ENCODE results near the gene GLRA1.

GLRA1 gene

DNA sequence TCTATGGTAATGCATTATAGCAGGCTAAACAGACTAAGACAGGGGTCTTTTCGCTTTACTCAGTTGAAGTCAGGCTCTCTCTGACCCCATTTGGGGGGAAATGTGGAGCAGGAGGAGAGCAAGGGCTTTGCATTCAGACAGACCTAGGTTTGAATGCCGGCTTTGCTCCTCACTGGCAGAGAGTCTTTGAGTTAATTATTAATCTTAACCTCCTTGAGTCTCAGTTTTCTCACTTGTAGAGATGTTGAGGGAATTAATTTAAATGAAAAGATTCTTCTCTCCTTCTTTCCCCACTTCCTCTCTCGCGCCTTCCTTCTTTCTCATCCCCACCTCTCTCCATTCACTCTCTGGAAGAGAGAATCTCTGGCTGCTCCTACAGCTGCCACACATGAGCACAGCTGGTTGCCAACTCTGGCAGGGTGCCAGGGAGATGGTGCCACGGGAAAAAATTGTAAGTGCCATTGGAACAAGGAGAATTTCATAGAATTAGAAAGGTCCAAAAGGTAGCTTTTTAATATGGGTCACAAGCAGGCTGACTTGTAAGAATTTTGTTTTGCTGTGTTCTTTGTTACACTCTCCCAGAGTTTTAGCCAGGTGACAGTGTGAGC lies 25.2 kb upstream of the GLRA1 start:
- ChIA-PET CTCF (no interaction called here), POLR2A (no interaction called here)
- TF ChIP-seq ZNF384 (IDR thresholded peaks at IDR 0.05) (no peak), FOXA1 (IDR thresholded peaks at IDR 0.05) (no peak), TARDBP (IDR thresholded peaks at IDR 0.05) (no peak), FOXM1 (IDR thresholded peaks at IDR 0.05; ENCODE audit: borderline replicate concordance) (no peak), LEF1 (IDR thresholded peaks at IDR 0.05; ENCODE audit: borderline replicate concordance) (no peak), HDGF (IDR thresholded peaks at IDR 0.05; ENCODE audit: borderline replicate concordance) (no peak), ARNT (IDR thresholded peaks at IDR 0.05) (no peak), ELF4 (IDR thresholded peaks at IDR 0.05) (no peak), NFRKB (IDR thresholded peaks at IDR 0.05) (no peak), L3MBTL2 (conservative IDR thresholded peaks at IDR 0.05) (no peak), BHLHE40 (IDR thresholded peaks at IDR 0.05; ENCODE audit: borderline replicate concordance) (no peak), SUZ12 (IDR thresholded peaks at IDR 0.05) (no peak), SP1 (IDR thresholded peaks at IDR 0.05) (no peak), CTBP1 (IDR thresholded peaks at IDR 0.05; ENCODE audit: borderline replicate concordance) (no peak), FOXK2 (IDR thresholded peaks at IDR 0.05) (no peak)
- TF ChIP-seq, protein P1, sequence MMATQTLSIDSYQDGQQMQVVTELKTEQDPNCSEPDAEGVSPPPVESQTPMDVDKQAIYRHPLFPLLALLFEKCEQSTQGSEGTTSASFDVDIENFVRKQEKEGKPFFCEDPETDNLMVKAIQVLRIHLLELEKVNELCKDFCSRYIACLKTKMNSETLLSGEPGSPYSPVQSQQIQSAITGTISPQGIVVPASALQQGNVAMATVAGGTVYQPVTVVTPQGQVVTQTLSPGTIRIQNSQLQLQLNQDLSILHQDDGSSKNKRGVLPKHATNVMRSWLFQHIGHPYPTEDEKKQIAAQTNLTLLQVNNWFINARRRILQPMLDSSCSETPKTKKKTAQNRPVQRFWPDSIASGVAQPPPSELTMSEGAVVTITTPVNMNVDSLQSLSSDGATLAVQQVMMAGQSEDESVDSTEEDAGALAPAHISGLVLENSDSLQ (IDR thresholded peaks at IDR 0.05): no peak
- DNase-seq (ENCODE audit: extremely low spot score): no peak

DNA sequence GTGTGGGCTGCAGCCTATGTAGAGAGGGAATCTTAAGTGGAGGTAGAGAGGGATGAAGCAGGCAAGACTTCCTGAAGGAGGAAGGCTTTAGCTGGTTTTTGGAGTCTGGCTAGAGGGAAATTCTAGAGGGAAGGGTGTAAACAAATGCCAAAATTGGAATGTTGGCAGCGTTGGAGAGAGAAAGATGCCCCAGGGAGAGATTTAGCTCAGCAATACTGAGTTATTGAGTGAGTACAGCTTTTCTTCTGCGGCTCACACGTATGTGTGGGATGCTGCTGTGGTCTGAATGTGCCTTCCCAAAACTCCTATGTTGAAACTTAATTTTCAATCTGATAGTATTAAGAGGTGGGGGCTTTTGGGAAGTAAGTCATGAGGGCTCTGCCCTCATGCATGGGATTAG lies 24.5 kb upstream of the GLRA1 start:
- TF ChIP-seq HDGF (IDR thresholded peaks at IDR 0.05; ENCODE audit: borderline replicate concordance): no peak
- no peak for TF ChIP-seq NFRKB (IDR thresholded peaks at IDR 0.05)
- no peak for TF ChIP-seq ELF4 (IDR thresholded peaks at IDR 0.05)
- no peak for TF ChIP-seq SUZ12 (IDR thresholded peaks at IDR 0.05)
- no peak for TF ChIP-seq ARNT (IDR thresholded peaks at IDR 0.05)
- ChIA-PET CTCF (no interaction called here), POLR2A (no interaction called here)
- DNase-seq (ENCODE audit: extremely low spot score): no peak

DNA sequence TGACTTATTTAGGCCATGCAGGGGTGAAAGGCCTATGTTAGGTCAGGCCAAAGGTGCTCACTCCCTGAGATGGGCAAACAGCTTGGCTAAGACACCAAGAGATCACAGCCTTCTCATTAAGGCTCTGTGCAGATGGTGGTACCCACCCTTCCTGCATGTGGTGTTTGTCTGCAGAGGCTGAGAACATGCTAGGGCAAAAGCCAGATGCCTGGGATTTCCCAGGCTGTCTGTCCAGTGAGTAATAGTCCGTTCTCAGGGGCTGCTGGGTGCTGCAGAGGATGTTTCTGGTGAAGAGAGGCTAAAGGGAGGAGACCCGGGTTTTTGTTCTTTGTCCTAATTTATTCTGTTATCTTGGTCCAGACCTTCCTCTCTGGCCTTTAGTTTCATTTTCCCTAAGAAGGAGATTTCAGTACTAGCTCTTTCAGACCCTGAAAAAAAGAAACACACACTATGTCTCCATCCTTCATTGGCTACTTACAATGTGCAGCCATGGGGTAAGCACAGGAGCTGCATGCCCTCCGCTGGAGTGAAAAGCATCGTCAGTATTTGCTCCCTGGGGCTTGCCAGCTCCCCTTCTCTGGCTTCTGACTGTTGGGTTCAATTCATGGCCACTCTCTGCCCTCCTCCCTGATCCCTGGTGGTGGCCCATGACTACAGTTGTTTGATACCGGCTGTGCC lies 23.4 kb upstream of the GLRA1 start:
- ChIA-PET CTCF (no interaction called here), POLR2A (no interaction called here)
- no peak for DNase-seq (ENCODE audit: extremely low spot score)
- TF ChIP-seq FOXK2 (IDR thresholded peaks at IDR 0.05): no peak
- TF ChIP-seq CTBP1 (IDR thresholded peaks at IDR 0.05; ENCODE audit: borderline replicate concordance): no peak
- no peak for TF ChIP-seq NFRKB (IDR thresholded peaks at IDR 0.05)
- no peak for TF ChIP-seq TARDBP (IDR thresholded peaks at IDR 0.05)
- TF ChIP-seq LEF1 (IDR thresholded peaks at IDR 0.05; ENCODE audit: borderline replicate concordance): no peak
- no peak for TF ChIP-seq SUZ12 (IDR thresholded peaks at IDR 0.05)
- no peak for TF ChIP-seq HDGF (IDR thresholded peaks at IDR 0.05; ENCODE audit: borderline replicate concordance)
- no peak for TF ChIP-seq FOXA1 (IDR thresholded peaks at IDR 0.05)
- no peak for TF ChIP-seq BHLHE40 (IDR thresholded peaks at IDR 0.05; ENCODE audit: borderline replicate concordance)
- TF ChIP-seq FOXM1 (IDR thresholded peaks at IDR 0.05; ENCODE audit: borderline replicate concordance): no peak
- no peak for TF ChIP-seq L3MBTL2 (conservative IDR thresholded peaks at IDR 0.05)
- TF ChIP-seq ARNT (IDR thresholded peaks at IDR 0.05): no peak

DNA sequence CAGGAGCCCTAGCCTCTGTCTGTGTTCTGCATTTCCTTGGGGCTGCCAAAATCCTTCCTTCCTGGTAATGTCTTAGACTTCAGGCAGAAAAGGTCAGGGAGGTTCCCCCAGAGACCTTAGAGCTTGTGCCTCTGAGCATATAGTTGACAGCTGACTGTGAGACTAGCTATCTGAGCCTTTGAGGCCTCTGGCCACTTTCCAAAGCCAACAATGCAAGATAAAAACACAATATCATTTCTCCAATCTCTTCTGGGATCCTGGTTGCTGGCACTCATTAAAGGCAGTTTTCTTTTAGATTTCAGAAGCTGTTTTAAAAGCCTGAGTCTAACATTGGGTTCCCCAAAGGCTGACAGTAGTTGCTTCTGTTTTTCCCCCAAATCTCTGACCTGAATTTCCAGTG lies 13.2 kb upstream of the GLRA1 start:
- CTCF ChIA-PET: no interaction called here
- DNase-seq (ENCODE audit: extremely low spot score): no peak
- POLR2A ChIA-PET: no interaction called here
- TF ChIP-seq SP1 (IDR thresholded peaks at IDR 0.05) (no peak), NFRKB (IDR thresholded peaks at IDR 0.05) (no peak), SUZ12 (IDR thresholded peaks at IDR 0.05) (no peak), ZNF384 (IDR thresholded peaks at IDR 0.05) (no peak), FOXK2 (IDR thresholded peaks at IDR 0.05) (no peak), FOXM1 (IDR thresholded peaks at IDR 0.05; ENCODE audit: borderline replicate concordance) (no peak), HDGF (IDR thresholded peaks at IDR 0.05; ENCODE audit: borderline replicate concordance) (no peak), LEF1 (IDR thresholded peaks at IDR 0.05; ENCODE audit: borderline replicate concordance) (no peak), ELF4 (IDR thresholded peaks at IDR 0.05) (no peak), FOXA1 (IDR thresholded peaks at IDR 0.05) (no peak), ARNT (IDR thresholded peaks at IDR 0.05) (no peak), L3MBTL2 (conservative IDR thresholded peaks at IDR 0.05) (no peak), TARDBP (IDR thresholded peaks at IDR 0.05) (no peak), CTBP1 (IDR thresholded peaks at IDR 0.05; ENCODE audit: borderline replicate concordance) (no peak), BHLHE40 (IDR thresholded peaks at IDR 0.05; ENCODE audit: borderline replicate concordance) (no peak)
- TF ChIP-seq, protein P1 (IDR thresholded peaks at IDR 0.05): no peak

DNA sequence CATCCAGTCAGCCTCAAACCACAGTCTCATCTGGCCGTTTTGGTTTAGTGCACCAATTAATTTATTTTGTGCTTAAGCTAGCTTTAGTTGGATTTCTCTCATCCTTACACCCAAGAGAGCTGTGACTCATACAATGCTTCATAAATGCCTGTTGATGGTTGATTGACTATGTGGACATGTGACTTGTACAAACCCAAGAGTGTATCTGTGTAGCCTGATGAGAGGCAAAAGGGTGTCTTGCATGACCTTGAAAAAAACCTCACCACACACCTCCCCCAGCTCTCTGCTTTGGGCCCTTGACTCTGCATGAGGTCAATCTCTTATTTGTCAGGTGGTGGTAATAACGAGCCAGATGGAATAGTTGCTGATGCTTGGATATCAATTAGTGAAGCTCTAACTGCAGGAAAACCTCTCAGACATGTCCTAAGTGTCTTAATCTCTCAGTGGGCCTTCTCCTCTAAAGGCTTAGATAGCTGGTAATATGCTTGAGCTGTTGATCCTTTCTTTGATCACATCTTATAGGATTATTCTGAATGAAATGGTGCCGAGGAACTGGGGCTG lies 10.6 kb upstream of the GLRA1 start:
- TF ChIP-seq SP1 (IDR thresholded peaks at IDR 0.05) (no peak), FOXM1 (IDR thresholded peaks at IDR 0.05; ENCODE audit: borderline replicate concordance) (no peak), ZNF384 (IDR thresholded peaks at IDR 0.05) (no peak), SUZ12 (IDR thresholded peaks at IDR 0.05) (no peak), ELF4 (IDR thresholded peaks at IDR 0.05) (no peak), FOXK2 (IDR thresholded peaks at IDR 0.05) (no peak), NFRKB (IDR thresholded peaks at IDR 0.05) (no peak), CTBP1 (IDR thresholded peaks at IDR 0.05; ENCODE audit: borderline replicate concordance) (no peak), L3MBTL2 (conservative IDR thresholded peaks at IDR 0.05) (no peak), BHLHE40 (IDR thresholded peaks at IDR 0.05; ENCODE audit: borderline replicate concordance) (no peak), TARDBP (IDR thresholded peaks at IDR 0.05) (no peak), LEF1 (IDR thresholded peaks at IDR 0.05; ENCODE audit: borderline replicate concordance) (no peak), ARNT (IDR thresholded peaks at IDR 0.05) (no peak), FOXA1 (IDR thresholded peaks at IDR 0.05) (no peak), HDGF (IDR thresholded peaks at IDR 0.05; ENCODE audit: borderline replicate concordance) (no peak)
- TF ChIP-seq, protein P1 (IDR thresholded peaks at IDR 0.05): no peak
- POLR2A ChIA-PET: no interaction called here
- DNase-seq (ENCODE audit: extremely low spot score): no peak
- CTCF ChIA-PET: no interaction called here

Measured in HEK293T (cell line).